Fibroblast of upper back skin (primary cell): ENCODE results near the gene CSN1S1.
"Not testable (repeated sequence)": the region's sequence is repeated elsewhere in the genome, so short reads cannot be mapped to it uniquely, and the experiment has no call there.

Experiments used
- DNase-seq: peaks from one replicate; pipeline ENCODE4 v3.0.0-alpha.2; 2013

The CSN1S1 gene

GRCh38 chr4:69930768-69931167, at the start of gene CSN1S1:
Gene CSN1S1, plus strand, starts transcription at chr4:69931068. Its CDS starts 1,488 bp downstream, at chr4:69932556.
- DNase-seq, result no peak

- DNase-seq, result peak; percentile 48
Measured at GRCh38 chr4:69881173-69881773, 49.6 kb upstream of the CSN1S1 start.

DNA sequence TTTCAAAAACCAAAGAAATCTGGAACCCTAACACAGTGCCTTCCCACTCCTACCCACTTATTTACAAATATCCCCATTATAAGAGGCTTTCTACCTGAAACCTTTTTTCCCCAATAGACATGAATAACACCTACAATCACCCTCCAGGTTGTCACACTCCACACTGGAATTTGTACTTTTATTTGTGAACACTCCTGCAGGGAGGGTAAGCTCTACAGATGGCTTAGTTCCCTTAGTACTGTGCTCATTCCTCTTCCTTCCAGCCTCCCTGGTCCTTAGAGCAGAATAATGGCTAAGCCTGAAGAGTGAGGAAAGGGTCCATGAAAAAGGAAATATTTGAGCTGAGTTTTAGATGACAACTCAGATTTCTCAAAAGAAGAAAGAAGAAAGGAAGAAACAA, 48.7 kb upstream of the CSN1S1 start:
- DNase-seq, result no peak

DNA sequence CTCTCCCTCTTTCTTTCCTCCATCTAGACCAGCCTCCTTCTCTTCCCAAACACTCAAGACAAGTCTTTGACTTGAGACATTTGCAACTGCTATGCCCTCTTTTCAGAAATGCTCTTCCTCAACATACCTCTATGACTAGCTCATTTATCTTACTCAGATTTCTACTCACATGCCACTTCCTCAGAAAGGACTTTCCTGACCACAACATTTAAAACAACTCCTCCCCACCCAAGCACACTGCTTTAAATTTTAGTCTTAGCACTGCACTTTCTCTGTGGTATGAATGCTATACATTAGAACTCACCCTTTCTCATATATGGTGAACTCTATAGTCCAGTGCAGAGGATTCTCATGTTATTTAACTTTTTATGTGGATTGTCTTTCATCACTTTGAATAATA, 42.5 kb upstream of the CSN1S1 start:
- peak; percentile 10 for DNase-seq

GRCh38 chr4:69894186-69894585, 36.7 kb upstream of the CSN1S1 start:
- no peak for DNase-seq

- DNase-seq, result no peak
Measured at GRCh38 chr4:69894721-69895120, 36.1 kb upstream of the CSN1S1 start.

DNA sequence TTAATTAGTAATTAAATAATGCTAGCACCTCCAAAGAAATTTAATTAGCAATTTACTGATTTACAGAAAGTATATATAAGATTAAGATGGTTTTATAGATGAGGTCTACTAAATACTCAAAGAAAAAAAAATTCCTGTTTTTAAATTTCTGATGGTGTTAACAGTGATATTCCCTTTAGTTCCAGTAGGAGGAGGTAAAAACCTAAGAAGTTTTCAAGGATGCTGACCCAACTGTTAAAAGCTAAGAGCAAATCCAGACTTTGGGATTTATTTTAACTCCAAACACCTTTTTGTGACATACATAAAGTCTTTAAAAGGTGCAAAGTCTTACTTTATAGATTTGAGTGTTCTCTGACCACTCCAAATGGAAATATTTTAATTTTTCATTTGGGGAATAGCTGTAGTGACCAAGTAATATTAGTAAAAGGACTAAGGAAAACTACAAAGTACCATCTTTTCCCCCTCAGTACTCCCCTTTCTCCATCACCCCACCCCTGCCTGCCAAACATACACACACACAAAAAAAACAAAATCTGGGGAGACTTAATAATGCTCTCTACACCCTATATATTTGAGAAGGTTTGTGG, 34.2 kb upstream of the CSN1S1 start:
- DNase-seq, result peak; percentile 4

- DNase-seq, result peak; percentile 65
Measured at GRCh38 chr4:69907151-69907550, 23.7 kb upstream of the CSN1S1 start.

GRCh38 chr4:69909195-69909594, 21.7 kb upstream of the CSN1S1 start:
- DNase-seq, result no peak

DNA sequence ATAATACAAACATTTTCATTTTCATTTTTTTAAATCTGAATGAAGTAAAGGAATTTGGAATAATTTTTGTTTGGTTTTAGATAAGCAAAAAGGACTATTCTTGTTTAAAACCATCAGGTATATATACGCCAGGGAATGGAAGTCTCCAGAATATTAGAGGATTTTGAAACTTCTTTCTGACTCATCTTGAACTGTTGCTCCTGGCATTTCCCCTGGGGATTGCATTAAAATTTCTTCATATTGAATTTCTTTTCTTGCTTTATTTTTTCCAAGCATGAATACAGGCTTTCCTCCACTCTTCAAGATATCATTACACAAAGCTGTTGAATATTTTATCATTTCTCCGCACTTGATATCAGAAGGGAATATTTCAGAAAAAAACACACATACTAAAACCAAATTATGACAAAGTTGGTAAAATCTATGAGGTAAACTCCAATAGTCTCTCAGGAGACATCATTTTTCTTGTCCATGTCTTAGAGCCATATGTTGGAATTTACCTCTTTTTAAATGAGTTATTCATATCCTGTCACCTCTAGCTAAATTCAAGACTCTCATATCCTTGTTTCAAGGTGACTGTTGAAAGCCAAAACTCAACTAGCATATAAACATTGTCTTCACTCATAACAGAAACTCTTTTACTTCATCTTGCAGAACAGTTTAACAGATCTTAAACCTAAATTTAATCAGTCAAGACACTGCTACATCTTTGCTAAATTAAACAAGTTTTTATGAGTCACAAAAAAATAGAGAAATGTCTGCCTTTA, 20.7 kb upstream of the CSN1S1 start:
- peak; percentile 74 for DNase-seq

GRCh38 chr4:69920874-69921273, 10.0 kb upstream of the CSN1S1 start:
- no peak for DNase-seq

- not testable (repeated sequence) for DNase-seq
Measured at GRCh38 chr4:69923782-69924410, 7.0 kb upstream of the CSN1S1 start.

GRCh38 chr4:69934150-69934549, 3.3 kb downstream of the CSN1S1 start:
- DNase-seq, result no peak

DNA sequence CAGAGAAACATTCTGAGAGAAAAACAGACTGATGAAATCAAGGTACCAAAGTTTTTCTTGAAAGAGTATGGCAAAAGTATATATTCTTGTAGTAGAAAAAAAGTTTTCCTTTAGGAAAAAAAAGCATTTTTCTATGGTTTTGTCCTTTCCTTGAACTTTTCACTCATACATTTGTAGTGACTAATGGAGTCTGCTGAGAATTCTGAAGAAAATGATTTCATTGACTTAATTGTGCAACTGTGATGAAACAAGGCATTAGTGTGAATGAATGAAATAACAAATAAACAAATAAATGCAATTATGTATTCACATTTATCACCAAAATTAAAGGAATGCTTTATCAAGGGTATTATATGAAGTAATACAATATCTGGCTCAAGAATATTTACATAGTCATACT, 5.7 kb downstream of the CSN1S1 start:
- DNase-seq, result peak; percentile 9

DNA sequence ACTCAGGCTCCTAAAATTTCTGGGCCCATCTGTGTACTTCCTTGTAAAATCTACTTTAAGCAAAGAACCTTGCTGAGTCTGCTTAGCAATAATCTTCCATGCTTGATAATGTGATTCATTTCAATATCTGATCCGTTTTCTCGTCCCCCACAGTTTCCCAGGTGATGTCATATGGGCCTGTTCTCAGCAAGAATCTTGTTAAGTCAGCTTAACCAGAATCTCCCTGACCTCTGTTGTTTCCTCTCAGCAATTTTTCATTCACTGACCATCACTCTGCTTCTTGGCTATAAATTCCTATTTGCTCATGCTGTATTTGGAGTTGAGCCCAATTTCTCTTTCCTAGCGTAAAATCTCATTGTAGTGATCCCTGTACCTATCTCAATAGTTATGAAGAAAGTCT, 20.7 kb downstream of the CSN1S1 start:
- peak; percentile 10 for DNase-seq

DNA sequence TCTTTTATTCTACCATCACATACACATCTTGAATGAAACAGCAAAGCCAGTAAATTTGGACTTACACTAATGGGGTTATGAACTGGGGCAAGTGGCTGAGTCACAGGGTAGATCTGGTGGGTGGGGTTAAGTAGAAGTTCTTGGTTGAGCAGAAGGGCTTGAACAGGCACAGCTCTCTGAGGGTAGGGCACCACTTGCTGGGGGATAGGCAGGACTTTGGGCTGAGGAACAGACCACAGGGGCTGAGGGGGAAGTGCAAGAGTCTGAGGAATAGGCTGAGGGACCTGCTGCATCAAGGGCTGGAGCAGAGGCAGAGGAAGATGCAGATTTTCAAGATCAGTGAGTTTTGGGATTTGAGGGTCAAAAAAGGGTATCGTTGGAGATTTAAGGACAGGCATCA, 26.3 kb downstream of the CSN1S1 start:
- no peak for DNase-seq

DNA sequence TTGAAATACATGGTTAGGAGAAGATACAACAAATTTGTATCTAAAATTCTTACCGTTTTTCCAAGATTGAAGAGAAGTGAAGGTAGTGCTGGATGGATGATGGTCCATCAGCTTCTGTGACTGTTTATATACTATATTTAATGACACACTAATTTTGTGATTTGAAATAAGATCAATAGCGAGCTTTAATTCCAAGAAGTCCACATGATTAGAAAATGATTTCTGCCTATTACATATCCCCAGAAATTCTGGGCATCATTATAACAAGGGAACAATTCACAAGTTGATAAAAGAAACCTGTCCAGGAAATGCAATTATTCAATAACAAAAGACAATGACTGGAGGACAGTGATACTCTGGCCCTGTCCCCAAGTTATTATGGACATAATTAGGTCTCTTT, 34.8 kb downstream of the CSN1S1 start, which contains the start of gene CSN2:
CSN2 (minus strand) TSS at position 101 of the 400 bp plus-strand sequence. CDS start 4,733 bp downstream, outside the sequence.
- DNase-seq, result no peak

DNA sequence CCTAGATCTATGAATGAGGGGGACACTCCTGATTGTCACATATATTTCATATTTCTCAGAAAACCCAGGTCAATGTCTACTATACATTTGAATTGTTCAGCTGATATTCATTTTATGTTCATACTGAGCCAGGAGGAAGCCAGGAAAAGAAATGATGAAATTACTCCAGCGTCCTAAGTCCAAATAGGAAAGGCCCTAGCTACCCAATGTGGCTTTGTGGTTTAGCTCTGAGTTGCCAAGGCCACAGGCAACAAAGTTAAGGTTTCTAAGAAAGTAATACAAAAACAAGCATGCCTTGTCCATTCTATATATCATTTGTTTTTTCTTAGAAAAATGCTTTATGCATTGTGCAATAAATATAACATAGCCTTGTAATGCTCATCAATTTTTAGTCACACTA, 39.2 kb downstream of the CSN1S1 start:
- no peak for DNase-seq

DNA sequence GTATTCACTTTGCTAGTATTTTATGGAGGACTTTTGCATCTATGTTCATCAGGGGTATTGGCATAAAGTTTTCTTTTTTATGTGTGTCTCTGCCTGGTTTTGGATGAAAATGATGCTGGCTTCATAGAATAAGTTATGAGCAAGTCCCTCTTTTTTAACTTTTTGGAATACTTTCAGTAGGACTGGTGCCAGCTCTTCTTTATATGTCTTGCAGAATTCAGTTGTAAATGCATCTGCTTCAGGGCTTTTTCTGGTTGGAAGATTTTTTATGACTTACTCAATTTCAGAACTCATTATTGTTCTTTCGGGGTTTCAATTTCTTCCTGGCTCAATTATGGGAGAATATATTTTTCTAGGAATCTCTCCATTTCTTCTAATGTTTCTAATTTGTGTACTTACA, 43.8 kb downstream of the CSN1S1 start:
- no peak for DNase-seq

DNA sequence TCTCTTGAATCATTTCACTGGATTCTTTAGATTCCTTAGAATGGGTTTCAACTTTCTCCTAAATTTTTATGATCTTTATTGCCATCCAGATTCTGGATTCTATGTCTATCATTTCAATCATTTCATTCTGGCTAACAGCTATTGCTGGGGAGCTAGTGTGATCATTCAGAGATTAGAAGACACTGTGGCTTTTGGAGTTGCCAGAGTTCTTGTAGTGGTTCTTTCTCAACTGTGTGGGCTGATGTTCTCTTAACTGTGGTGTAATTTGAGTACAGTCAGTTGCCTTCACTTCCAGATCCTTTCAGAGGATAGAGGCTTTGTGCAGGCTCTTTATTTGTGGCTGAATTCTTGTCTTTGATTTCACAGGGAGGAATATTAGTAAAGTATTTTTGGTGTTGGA, 46.7 kb downstream of the CSN1S1 start:
- DNase-seq, result no peak

DNA sequence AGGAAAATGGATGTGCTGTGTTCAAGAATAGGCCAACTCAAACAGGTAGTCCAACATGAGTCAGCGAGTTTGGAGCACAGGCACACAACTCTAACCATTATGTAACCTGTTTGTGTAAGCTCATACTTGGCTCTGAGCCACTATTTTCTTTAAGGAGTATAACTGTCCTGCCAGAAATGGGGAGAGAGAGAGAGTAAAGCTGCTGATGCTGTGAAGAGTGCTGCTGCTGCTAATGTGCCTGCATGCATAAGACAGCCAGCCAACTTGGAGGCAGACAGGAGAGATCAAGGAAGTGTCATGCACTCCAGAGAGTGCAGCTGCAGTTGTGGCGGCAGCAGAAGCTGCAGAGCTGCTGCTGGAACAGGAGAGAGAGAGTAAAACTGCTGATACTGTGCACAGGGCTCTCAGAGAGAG, 53.2 kb downstream of the CSN1S1 start:
- DNase-seq, result peak; percentile 4

- DNase-seq, result no peak
Measured at GRCh38 chr4:69986663-69987062, 55.8 kb downstream of the CSN1S1 start.

- DNase-seq, result no peak
Measured at GRCh38 chr4:69991016-69991415, 60.1 kb downstream of the CSN1S1 start.

- DNase-seq, result no peak
Measured at GRCh38 chr4:69994782-69995181, 63.9 kb downstream of the CSN1S1 start.
